Measurements from ENCODE around the gene INTS3. TPM values are rescaled to one million over a fixed set of nuclear protein-coding genes. Genes with fewer than 3 reads are reported as not detected.

The INTS3 gene
- total and polyA plus RNA-seq, 11 donors = 19.6 to 41.8 (median 30.7) TPM

GRCh38 chr1:153768316-153769181 lies 40.7 kb downstream of the INTS3 start:
- H3K4me1 ChIP-seq = peaks cover 4 to 58% (median 36%) of the 10 kb centered on the region in 12 donors
- no peak overlapping the region for H3K4me3 ChIP-seq
- H3K9me3 ChIP-seq = no peaks in the 10 kb centered on the region
- no peak for ATAC-seq
- peaks cover 0 to 95% (median 81%) of the 10 kb centered on the region in 9 donors for H3K36me3 ChIP-seq
- no peaks in the 10 kb centered on the region for H3K27me3 ChIP-seq
- DNase-seq = no peak
- 79 to 92% (median 88%) methylated on average over 4 of the region's 4 CpGs for whole genome bisulfite sequencing, 4 donors
- H3K27ac ChIP-seq = peak overlapping the region in 3 of 12 donors; percentile 2 to 65 (median 25)
- TF ChIP-seq POLR2A (IDR thresholded peaks at IDR 0.05) (no peak), CTCF (IDR thresholded peaks at IDR 0.05) (no peak)
- intact Hi-C loops (cut with DNase I) = no loop called here

- Histone ChIP-seq H3K27ac (peak overlapping the region in 6 of 12 donors; percentile 2 to 65 (median 24)), H3K9me3 (no peaks in the 10 kb centered on the region), H3K27me3 (no peaks in the 10 kb centered on the region), H3K4me3 (no peak overlapping the region), H3K36me3 (peaks cover 0 to 88% (median 75%) of the 10 kb centered on the region in 9 donors), H3K4me1 (peaks cover 4 to 65% (median 37%) of the 10 kb centered on the region in 12 donors)
- no peak for TF ChIP-seq POLR2A (IDR thresholded peaks at IDR 0.05)
- TF ChIP-seq CTCF (IDR thresholded peaks at IDR 0.05) = no peak
- intact Hi-C loops (cut with DNase I) = no loop called here
- ATAC-seq (no peak), DNase-seq (no peak)
- WGBS, 4 donors = 74 to 83% (median 79%) methylated on average over 3 of the region's 3 CpGs
These were observed 41.4 kb downstream of the INTS3 start for GRCh38 chr1:153769221-153769620.

GRCh38 chr1:153770797-153771196 lies 42.9 kb downstream of the INTS3 start:
- peak in 4 of 5 donors; percentile 60 to 71 (median 61) for DNase-seq
- no peaks in the 10 kb centered on the region for H3K9me3 ChIP-seq
- peak overlapping the region; percentile 15 to 87 (median 72) for H3K27ac ChIP-seq
- H3K4me3 ChIP-seq = no peak overlapping the region
- peaks cover 0 to 73% (median 59%) of the 10 kb centered on the region in 9 donors for H3K36me3 ChIP-seq
- WGBS, 4 donors = 43 to 62% (median 54%) methylated on average over 8 to 11 of the region's 11 CpGs
- no peaks in the 10 kb centered on the region for H3K27me3 ChIP-seq
- H3K4me1 ChIP-seq = peaks cover 5 to 77% (median 47%) of the 10 kb centered on the region in 12 donors
- ATAC-seq = peak in 1 of 4 donors; percentile 37
- no peak for TF ChIP-seq CTCF (IDR thresholded peaks at IDR 0.05)
- no peak for TF ChIP-seq POLR2A (IDR thresholded peaks at IDR 0.05)
- intact Hi-C loops (cut with DNase I) = loop anchor here in 7 of 10 donors (1.0 to 5.0 kb wide), 4 partner anchors 92 to 198 kb away; partner anchors contain the start of gene NPR1 (in 5 of the 7)

GRCh38 chr1:153771261-153771660 lies 43.4 kb downstream of the INTS3 start:
- TF ChIP-seq CTCF (IDR thresholded peaks at IDR 0.05) = no peak
- TF ChIP-seq POLR2A (IDR thresholded peaks at IDR 0.05) = no peak
- no peak for ATAC-seq
- intact Hi-C loops (cut with DNase I) = loop anchor here in 7 of 10 donors (1.0 to 5.0 kb wide), 4 partner anchors 92 to 199 kb away; partner anchors contain the start of gene NPR1 (in 5 of the 7)
- no peak for DNase-seq
- Histone ChIP-seq H3K4me3 (no peak overlapping the region), H3K4me1 (peaks cover 5 to 81% (median 51%) of the 10 kb centered on the region in 12 donors), H3K36me3 (peaks cover 0 to 68% (median 56%) of the 10 kb centered on the region in 9 donors), H3K27me3 (no peaks in the 10 kb centered on the region), H3K27ac (peak overlapping the region in 11 of 12 donors; percentile 45 to 87 (median 72)), H3K9me3 (no peaks in the 10 kb centered on the region)
- WGBS, 4 donors = 76 to 94% (median 88%) methylated on average over 2 of the region's 2 CpGs

Data from heart left ventricle (tissue), 16 donors.